A549 (cell line): ENCODE measurements around the gene DDX60.

ENCODE experiments used
- CEBPB ChIP-seq, 2 experiments: fragments of >200 bp in 1 of 2; sonication (Bioruptor Twin) in 1 of 2; formaldehyde crosslinking in 1 of 2; IDR thresholded peaks; 2 replicates each; pipeline ENCODE4 v1.6.1; 2012 to 2016
- CHD2 ChIP-seq: fragments of 150-350 bp; IDR thresholded peaks from 2 replicates; pipeline ENCODE4 v1.6.1; 2014; ENCODE audit warnings: low read length; ENCODE audit not compliant: partially characterized antibody
- CTCF ChIP-seq: fragments of >200 bp; sonication (Bioruptor Twin); formaldehyde crosslinking; IDR thresholded peaks from 3 replicates; pipeline ENCODE4 v1.5.1; 2016
- EP300 ChIP-seq, 2 experiments: fragments of >200 bp; sonication (Bioruptor Twin); formaldehyde crosslinking; IDR thresholded peaks; 2 replicates in 1 of 2; 3 replicates in 1 of 2; pipeline ENCODE4 v1.6.1; 2016 to 2017
- JUN ChIP-seq, 2 experiments: fragments of >200 bp; sonication (Bioruptor Twin); formaldehyde crosslinking; IDR thresholded peaks; 2 replicates in 1 of 2; 3 replicates in 1 of 2; pipeline ENCODE4 v1.6.1; 2016 to 2017
- KDM1A ChIP-seq: fragments of 200-600 bp; sonication (generic); IDR thresholded peaks from 2 replicates; pipeline ENCODE4 v1.6.1; 2016; ENCODE audit warnings: low read depth, mild to moderate bottlenecking
- MAX ChIP-seq: IDR thresholded peaks from 2 replicates; pipeline ENCODE4 v1.6.1; 2012
- PBX3 ChIP-seq: IDR thresholded peaks from 2 replicates; pipeline ENCODE4 v1.6.1; 2012
- RAD21 ChIP-seq, 2 experiments: fragments of >200 bp in 1 of 2; sonication (Bioruptor Twin) in 1 of 2; formaldehyde crosslinking in 1 of 2; IDR thresholded peaks in 1 of 2; conservative IDR thresholded peaks in 1 of 2; 2 replicates in 1 of 2; 3 replicates in 1 of 2; pipeline ENCODE4 v1.6.1; 2012 to 2018; ENCODE audit warnings: inconsistent platforms in 1 of 2
- RFX5 ChIP-seq: fragments of 450-650 bp; IDR thresholded peaks from 2 replicates; pipeline ENCODE4 v1.7.1; 2014; ENCODE audit warnings: antibody characterized with exemption, mild to moderate bottlenecking, moderate library complexity

- TF ChIP-seq CTCF: no peak
- no peak for TF ChIP-seq CHD2
- no peak for TF ChIP-seq JUN (IDR thresholded peaks at IDR 0.05)
- TF ChIP-seq PBX3: no peak
- no peak for TF ChIP-seq MAX
- TF ChIP-seq RAD21 (conservative IDR thresholded peaks at IDR 0.05 in 1 of 2, IDR thresholded peaks at IDR 0.05 in 1 of 2): no peak
- no peak for TF ChIP-seq CEBPB (IDR thresholded peaks at IDR 0.05)
- TF ChIP-seq EP300 (IDR thresholded peaks at IDR 0.05): no peak
- no peak for TF ChIP-seq KDM1A
- TF ChIP-seq RFX5: no peak
Measured at GRCh38 chr4:168293386-168293975, 25.1 kb downstream of the DDX60 start.
